K562 (cell line): Measurements from ENCODE around the gene NEDD4L. TPM values are rescaled to one million over a fixed set of nuclear protein-coding genes. Genes with fewer than 3 reads are reported as not detected.

Source experiments
- CTBP1 ChIP-seq: fragments of 450-650 bp; IDR thresholded peaks from 2 replicates; pipeline ENCODE4 v1.6.1; 2016; ENCODE audit warnings: borderline replicate concordance
- DMBX1 ChIP-seq: fragments of 250-450 bp; sonication (Bioruptor Pico); IDR thresholded peaks from 2 replicates; pipeline ENCODE4 v1.8.0; 2022; ENCODE audit warnings: inconsistent platforms, mild to moderate bottlenecking, moderate library complexity, borderline replicate concordance
- DPF2 ChIP-seq: fragments of 450-650 bp; IDR thresholded peaks from 2 replicates; pipeline ENCODE4 v1.6.1; 2016
- E2F3 ChIP-seq: fragments of 250-450 bp; sonication (Bioruptor Pico); IDR thresholded peaks from 2 replicates; pipeline ENCODE4 v1.4.0; 2020; ENCODE audit warnings: mild to moderate bottlenecking
- EP300 ChIP-seq: IDR thresholded peaks from 2 replicates; pipeline ENCODE4 v1.6.1; 2012; ENCODE audit warnings: low read length, improper control_type of control experiment
- FOS ChIP-seq: IDR thresholded peaks from 3 replicates; pipeline ENCODE4 v1.6.1; 2011; ENCODE audit not compliant: insufficient read length; ENCODE audit errors: extremely low read depth
- FOXA3 ChIP-seq, 2 experiments: fragments of 450-650 bp in 1 of 2; sonication (generic) in 1 of 2; formaldehyde crosslinking; IDR thresholded peaks in 1 of 2; conservative IDR thresholded peaks in 1 of 2; 2 replicates each; pipeline versions ENCODE4 v1.4.0 to v1.8.0; 2020 to 2022; ENCODE audit warnings: mild to moderate bottlenecking in 2 of 2, missing genetic modification reagents in 1 of 2
- KDM5B ChIP-seq: fragments of 200-600 bp; sonication (generic); IDR thresholded peaks from 2 replicates; pipeline ENCODE4 v1.6.1; 2012; ENCODE audit warnings: low read depth, mild to moderate bottlenecking, moderate library complexity, low read length, control low read depth, inconsistent platforms; ENCODE audit not compliant: insufficient replicate concordance
- POLR2AphosphoS5 ChIP-seq: IDR thresholded peaks from 2 replicates; pipeline ENCODE4 v1.6.1; 2011; ENCODE audit warnings: mild to moderate bottlenecking, low read depth, low read length, moderate library complexity; ENCODE audit not compliant: control insufficient read depth, insufficient read depth
- RBBP5 ChIP-seq: fragments of 200-600 bp; sonication (generic); IDR thresholded peaks from 2 replicates; pipeline ENCODE4 v1.6.1; 2012; ENCODE audit warnings: borderline replicate concordance, mild to moderate bottlenecking, low read length, control low read depth, inconsistent platforms; ENCODE audit not compliant: insufficient read depth, poor library complexity, severe bottlenecking
- TGIF2 ChIP-seq: sonication (generic); formaldehyde crosslinking; IDR thresholded peaks from 2 replicates; pipeline ENCODE4 v1.8.1; 2022; ENCODE audit warnings: mild to moderate bottlenecking, missing genetic modification reagents, moderate library complexity
- TRIM28 ChIP-seq: fragments of 450-650 bp; IDR thresholded peaks from 2 replicates; pipeline ENCODE4 v1.6.1; 2017
- ZNF217 ChIP-seq: sonication (generic); formaldehyde crosslinking; IDR thresholded peaks from 2 replicates; pipeline ENCODE4 v1.8.0; 2022; ENCODE audit warnings: mild to moderate bottlenecking, missing genetic modification reagents
- polyA plus RNA-seq, 8 experiments: library from polyadenylated mRNA; depleted of rRNA in 4 of 8; stranded (reverse) in 5 of 8; unstranded in 3 of 8; fragments of >200 nt; fragmentation: Nextera tagmentation in 2 of 8; fragmentation: Illumina TruSeq in 1 of 8; extraction: Ambion mirVana in 2 of 8; extraction: Trizol in 1 of 8; gene quantifications; 2 replicates each; pipeline versions ENCODE4 v1.2.1 to v1.2.3, GENCODE V29; 2011 to 2014; ENCODE audit warnings: inconsistent platforms in 1 of 8, missing spikeins in 1 of 8
- total RNA-seq, 7 experiments: library from RNA; depleted of rRNA in 6 of 7; stranded (reverse); fragments of >200 nt in 6 of 7; fragmentation: Illumina TruSeq in 2 of 7; extraction: Trizol in 2 of 7; gene quantifications; 2 replicates each; pipeline versions ENCODE4 v1.2.1 to v1.2.3, GENCODE V29; 2011 to 2021; ENCODE audit warnings: low replicate concordance in 1 of 7
- TF ChIP-seq, protein P1 (sequence below): fragments of 450-650 bp; formaldehyde crosslinking; IDR thresholded peaks from 2 replicates; pipeline ENCODE4 v1.4.0; 2020; ENCODE audit warnings: mild to moderate bottlenecking
- TF ChIP-seq, protein P2 (sequence below): fragments of 450-650 bp; IDR thresholded peaks from 2 replicates; pipeline ENCODE4 v1.6.1; 2017; ENCODE audit warnings: antibody characterized with exemption
- TF ChIP-seq, protein P3 (sequence below), 2 experiments: fragments of 450-650 bp in 1 of 2; sonication (generic) in 1 of 2; formaldehyde crosslinking in 1 of 2; IDR thresholded peaks; 2 replicates each; pipeline versions ENCODE4 v1.7.1 to v1.9.0; 2016 to 2022; ENCODE audit warnings: inconsistent platforms in 1 of 2, mild to moderate bottlenecking in 1 of 2, missing genetic modification reagents in 1 of 2

Gene NEDD4L
- total and polyA plus RNA-seq, 9 of the 15 experiments (the other 6 are each of a cell fraction or from before 2014, with no cell fraction given): 8.1 to 33.4 (median 19.9) TPM

DNA sequence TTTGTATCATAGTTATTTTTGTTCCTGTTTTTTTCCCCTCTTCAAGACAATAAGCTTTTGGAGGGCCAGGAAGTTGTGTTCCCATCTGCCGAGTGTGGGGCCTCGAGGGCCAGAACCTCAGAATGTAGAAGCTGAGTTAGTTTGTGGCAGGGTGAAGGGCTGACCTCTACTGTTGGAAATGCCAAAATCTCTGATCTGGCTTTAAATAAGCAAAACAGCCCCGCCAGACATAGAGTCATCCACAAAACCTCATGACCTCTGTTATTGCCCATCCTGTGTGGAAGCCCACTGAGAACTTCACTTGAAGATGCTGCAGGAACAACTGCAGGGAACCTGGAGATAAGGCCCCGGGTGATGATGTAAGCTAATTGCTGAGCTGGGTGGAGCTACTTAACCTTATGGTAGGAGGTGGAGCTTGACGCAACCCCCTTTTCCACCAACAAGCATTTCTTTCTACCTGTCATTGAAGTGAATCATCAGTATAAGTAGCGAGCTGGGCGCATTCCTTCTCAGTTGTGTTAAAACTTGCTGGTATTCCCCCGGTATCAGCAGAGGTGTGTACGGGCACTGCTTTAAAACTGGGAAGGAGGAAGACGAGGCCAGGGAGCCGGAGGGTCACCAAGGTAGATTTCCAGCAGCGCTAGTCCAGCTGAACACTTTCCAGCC, 177.2 kb downstream of the NEDD4L start (continued):
- no peak for TF ChIP-seq FOXA3 (CRISPR knock-in tag; conservative IDR thresholded peaks at IDR 0.05 in 1 of 2, IDR thresholded peaks at IDR 0.05 in 1 of 2)
- TF ChIP-seq, protein P1, sequence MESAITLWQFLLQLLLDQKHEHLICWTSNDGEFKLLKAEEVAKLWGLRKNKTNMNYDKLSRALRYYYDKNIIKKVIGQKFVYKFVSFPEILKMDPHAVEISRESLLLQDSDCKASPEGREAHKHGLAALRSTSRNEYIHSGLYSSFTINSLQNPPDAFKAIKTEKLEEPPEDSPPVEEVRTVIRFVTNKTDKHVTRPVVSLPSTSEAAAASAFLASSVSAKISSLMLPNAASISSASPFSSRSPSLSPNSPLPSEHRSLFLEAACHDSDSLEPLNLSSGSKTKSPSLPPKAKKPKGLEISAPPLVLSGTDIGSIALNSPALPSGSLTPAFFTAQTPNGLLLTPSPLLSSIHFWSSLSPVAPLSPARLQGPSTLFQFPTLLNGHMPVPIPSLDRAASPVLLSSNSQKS (CRISPR knock-in tag): no peak
- peak; percentile 50 for TF ChIP-seq KDM5B
- TF ChIP-seq TGIF2 (CRISPR knock-in tag): no peak
- peak; percentile 65 for TF ChIP-seq DPF2
- TF ChIP-seq POLR2AphosphoS5: peak; percentile 79
- TF ChIP-seq TRIM28: no peak
- no peak for TF ChIP-seq ZNF217 (CRISPR knock-in tag)
- no peak for TF ChIP-seq RBBP5
- TF ChIP-seq E2F3 (CRISPR knock-in tag): no peak
- TF ChIP-seq EP300: no peak
- TF ChIP-seq, protein P2, sequence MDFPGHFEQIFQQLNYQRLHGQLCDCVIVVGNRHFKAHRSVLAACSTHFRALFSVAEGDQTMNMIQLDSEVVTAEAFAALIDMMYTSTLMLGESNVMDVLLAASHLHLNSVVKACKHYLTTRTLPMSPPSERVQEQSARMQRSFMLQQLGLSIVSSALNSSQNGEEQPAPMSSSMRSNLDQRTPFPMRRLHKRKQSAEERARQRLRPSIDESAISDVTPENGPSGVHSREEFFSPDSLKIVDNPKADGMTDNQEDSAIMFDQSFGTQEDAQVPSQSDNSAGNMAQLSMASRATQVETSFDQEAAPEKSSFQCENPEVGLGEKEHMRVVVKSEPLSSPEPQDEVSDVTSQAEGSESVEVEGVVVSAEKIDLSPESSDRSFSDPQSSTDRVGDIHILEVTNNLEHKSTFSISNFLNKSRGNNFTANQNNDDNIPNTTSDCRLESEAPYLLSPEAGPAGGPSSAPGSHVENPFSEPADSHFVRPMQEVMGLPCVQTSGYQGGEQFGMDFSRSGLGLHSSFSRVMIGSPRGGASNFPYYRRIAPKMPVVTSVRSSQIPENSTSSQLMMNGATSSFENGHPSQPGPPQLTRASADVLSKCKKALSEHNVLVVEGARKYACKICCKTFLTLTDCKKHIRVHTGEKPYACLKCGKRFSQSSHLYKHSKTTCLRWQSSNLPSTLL: no peak
- TF ChIP-seq DMBX1 (CRISPR knock-in tag): no peak
- TF ChIP-seq, protein P3, sequence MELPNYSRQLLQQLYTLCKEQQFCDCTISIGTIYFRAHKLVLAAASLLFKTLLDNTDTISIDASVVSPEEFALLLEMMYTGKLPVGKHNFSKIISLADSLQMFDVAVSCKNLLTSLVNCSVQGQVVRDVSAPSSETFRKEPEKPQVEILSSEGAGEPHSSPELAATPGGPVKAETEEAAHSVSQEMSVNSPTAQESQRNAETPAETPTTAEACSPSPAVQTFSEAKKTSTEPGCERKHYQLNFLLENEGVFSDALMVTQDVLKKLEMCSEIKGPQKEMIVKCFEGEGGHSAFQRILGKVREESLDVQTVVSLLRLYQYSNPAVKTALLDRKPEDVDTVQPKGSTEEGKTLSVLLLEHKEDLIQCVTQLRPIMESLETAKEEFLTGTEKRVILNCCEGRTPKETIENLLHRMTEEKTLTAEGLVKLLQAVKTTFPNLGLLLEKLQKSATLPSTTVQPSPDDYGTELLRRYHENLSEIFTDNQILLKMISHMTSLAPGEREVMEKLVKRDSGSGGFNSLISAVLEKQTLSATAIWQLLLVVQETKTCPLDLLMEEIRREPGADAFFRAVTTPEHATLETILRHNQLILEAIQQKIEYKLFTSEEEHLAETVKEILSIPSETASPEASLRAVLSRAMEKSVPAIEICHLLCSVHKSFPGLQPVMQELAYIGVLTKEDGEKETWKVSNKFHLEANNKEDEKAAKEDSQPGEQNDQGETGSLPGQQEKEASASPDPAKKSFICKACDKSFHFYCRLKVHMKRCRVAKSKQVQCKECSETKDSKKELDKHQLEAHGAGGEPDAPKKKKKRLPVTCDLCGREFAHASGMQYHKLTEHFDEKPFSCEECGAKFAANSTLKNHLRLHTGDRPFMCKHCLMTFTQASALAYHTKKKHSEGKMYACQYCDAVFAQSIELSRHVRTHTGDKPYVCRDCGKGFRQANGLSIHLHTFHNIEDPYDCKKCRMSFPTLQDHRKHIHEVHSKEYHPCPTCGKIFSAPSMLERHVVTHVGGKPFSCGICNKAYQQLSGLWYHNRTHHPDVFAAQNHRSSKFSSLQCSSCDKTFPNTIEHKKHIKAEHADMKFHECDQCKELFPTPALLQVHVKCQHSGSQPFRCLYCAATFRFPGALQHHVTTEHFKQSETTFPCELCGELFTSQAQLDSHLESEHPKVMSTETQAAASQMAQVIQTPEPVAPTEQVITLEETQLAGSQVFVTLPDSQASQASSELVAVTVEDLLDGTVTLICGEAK (IDR thresholded peaks at IDR 0.05): no peak
- TF ChIP-seq, protein P3 (CRISPR knock-in tag; IDR thresholded peaks at IDR 0.05): no peak
- peak; percentile 86 for TF ChIP-seq CTBP1
- no peak for TF ChIP-seq FOS
